ENCODE data around the gene ZNF530.
A peak's percentile ranks its signal among the peaks of the same experiment; 100 is the strongest.

ZNF530 gene

GRCh38 chr19:57599761-57600383 is at the start of gene ZNF530:
Gene ZNF530 (plus strand): TSS chr19:57599885. CDS start chr19:57604346, 4,461 bp downstream.
- peak; percentile 76 for DNase-seq

- no peak for DNase-seq
Measured at GRCh38 chr19:57552432-57552831, 47.3 kb upstream of the ZNF530 start.

- no peak for DNase-seq
Measured at GRCh38 chr19:57557659-57558058, 42.0 kb upstream of the ZNF530 start.

DNA sequence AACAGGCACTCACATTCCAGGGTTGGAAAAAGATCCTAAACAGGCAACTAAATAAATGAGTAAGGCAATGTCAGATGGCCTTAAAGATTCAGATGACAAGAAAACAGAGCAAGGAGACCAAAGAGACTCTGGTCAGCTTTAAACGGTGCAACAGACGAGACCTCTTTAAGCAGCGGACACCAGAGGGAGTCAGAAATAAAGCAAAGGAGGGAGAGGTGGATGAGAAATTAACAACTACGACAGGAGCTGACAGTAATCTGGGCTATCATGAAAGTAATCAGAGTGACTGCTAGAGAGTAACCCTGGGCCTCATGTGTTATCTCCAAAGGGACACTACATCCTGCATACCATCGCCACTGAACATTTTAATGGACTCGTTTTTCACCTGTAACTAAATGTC is 41.2 kb upstream of the ZNF530 start:
- no peak for DNase-seq

- DNase-seq: no peak
Measured at GRCh38 chr19:57559008-57559403, 40.7 kb upstream of the ZNF530 start.

GRCh38 chr19:57559404-57560025 is 40.2 kb upstream of the ZNF530 start, which contains the start of gene ZNF550:
Gene ZNF550 (minus strand): TSS chr19:57559863. CDS start chr19:57559682, 181 bp downstream.
- peak; percentile 55 for DNase-seq

GRCh38 chr19:57560049-57560491 is 39.6 kb upstream of the ZNF530 start:
- DNase-seq: no peak

GRCh38 chr19:57563547-57563946 is 36.1 kb upstream of the ZNF530 start:
- DNase-seq: no peak

DNA sequence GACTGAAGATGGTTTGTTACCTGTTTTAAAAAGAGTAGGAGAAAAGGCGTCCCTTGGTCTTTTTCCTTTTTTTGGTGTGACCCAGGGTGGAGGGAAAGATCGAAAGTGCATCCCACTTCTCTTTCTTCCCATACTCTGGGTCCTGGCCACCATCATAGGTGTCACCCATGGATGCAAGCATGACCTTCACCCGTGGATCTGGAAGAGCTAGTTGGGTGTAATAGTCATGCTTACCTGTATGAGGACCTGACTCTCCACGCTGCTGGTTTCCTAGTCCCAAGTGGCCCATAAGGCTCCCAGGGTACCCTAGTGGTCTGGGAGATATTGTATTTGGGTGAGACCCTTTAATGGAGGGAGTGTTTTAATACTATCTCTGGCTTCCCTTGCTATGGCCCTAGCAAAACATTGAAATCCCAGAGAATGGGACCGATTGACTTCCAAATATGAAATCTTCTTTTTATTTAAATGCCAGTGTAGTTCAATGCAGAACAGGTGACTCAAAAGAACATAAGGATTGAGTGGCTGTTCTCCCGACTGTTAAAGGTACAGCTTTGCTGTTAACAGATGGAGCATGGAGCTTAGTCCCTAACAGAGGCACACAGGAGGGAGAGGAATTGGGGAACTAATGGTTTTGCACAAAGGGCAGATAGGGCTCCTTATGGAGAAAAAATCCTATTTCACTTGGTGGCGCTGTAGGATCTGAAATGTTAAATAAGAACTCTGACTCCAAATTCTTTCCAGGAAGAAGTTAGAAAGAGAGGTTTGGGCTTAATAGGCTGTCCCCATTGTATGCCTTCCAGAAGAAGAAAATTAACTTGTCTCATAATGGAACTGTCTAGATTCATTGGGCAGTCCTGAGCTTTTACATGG is 33.1 kb upstream of the ZNF530 start:
- no peak for DNase-seq

GRCh38 chr19:57570707-57571106 is 29.0 kb upstream of the ZNF530 start:
- no peak for DNase-seq

- DNase-seq: no peak
Measured at GRCh38 chr19:57572415-57572947, 27.2 kb upstream of the ZNF530 start.

GRCh38 chr19:57576661-57577060 is 23.0 kb upstream of the ZNF530 start:
- no peak for DNase-seq

DNA sequence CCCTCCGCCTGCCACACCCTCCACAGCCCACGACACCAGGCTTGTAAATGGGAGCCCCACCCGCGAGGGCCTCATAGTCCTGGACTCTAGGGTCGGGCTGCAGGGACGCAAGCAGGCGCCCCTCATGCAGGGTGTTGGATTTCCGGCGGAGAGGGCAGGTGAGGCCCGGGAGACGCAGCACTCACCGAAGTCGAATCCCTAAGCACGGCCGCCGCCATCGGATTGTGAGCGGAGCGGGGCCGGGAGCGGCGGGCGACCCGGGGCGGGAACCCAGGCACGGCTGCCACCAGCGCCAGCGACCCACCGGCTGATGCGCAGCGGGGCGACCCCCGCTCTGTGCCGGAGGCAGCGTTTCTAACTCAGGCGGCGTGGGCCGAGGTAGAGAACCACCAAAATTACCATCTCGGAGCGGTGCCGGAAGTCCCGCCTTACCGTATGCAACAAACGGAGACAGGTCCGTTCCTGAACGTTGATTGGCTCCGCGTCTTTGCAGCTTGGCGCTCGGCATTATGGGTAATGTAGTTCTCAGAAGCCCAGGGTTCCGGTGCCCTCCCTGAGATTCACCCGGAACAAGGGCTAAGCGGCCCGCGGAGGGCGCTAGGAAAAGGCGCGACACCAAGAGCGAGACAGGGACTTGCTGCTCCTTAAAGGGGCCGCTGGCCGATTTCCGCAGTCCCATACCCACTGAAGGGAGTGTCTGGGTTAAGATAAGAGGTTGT is 21.0 kb upstream of the ZNF530 start, which contains the start of gene ZNF416:
Gene ZNF416 (minus strand): TSS at position 425 of the 719 bp plus-strand sequence. CDS start 207 bp downstream, at position 218.
- peak; percentile 97 for DNase-seq

GRCh38 chr19:57583104-57583520 is 16.6 kb upstream of the ZNF530 start:
- no peak for DNase-seq

- peak; percentile 85 for DNase-seq
Measured at GRCh38 chr19:57583521-57584416, 15.9 kb upstream of the ZNF530 start, which contains the start of gene ZIK1. Gene ZIK1 (plus strand): TSS chr19:57584145. CDS start chr19:57584357, 212 bp downstream.

GRCh38 chr19:57587529-57587928 is 12.2 kb upstream of the ZNF530 start:
- no peak for DNase-seq

DNA sequence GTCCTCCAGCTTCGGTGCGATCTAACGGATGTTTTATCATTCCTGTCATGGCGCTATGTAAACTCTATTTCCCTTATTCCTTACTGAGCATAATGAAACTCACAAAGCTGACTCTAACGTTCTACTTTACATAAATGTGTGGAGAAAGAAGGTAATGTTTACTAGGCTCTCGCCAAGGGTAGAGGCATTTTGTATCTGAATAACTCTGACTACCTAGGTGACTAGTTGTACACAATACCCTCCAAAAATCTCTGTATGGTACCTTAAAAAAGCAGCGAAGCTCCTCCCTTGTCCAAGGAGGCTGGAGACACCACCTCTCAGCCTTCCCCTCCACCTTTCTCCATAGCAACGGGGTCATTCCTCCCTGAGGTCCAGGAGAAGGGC is 316 bp upstream of the ZNF530 start:
- DNase-seq: no peak

- no peak for DNase-seq
Measured at GRCh38 chr19:57606931-57607330, 7.2 kb downstream of the ZNF530 start.

DNA sequence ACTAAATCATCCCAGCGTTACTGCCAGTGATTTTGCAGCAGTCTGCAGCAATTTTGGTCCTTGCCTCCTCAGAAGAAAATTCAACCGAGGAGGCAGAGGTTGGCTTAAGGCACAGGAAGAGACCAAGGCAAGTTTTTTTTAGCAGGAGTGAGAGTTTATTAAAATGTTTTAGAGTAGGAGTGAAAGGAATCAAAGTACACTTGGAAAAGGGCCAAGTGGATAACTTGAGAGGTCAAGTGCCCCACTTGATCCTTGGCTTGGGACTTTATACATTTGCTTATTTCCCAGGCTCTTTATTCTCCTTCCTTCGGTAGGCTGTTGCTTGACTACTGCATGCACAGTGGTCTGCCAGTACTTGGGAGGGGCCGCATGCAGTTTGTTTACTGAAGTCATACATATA is 11.4 kb downstream of the ZNF530 start:
- no peak for DNase-seq

- DNase-seq: peak; percentile 87
Measured at GRCh38 chr19:57613941-57614743, 14.5 kb downstream of the ZNF530 start, which contains the start of gene ZNF134. Gene ZNF134 (plus strand): TSS chr19:57614242. CDS start chr19:57619469, 5,227 bp downstream.

All from DMS 273 treated with DMSO at 0.1 percent for 48 hours (cell line).